Measurements from ENCODE around the gene UNC93B1. TPM values are rescaled to one million over a fixed set of nuclear protein-coding genes. Genes with fewer than 3 reads are reported as not detected.
"Not testable (repeated sequence)": the region's sequence is repeated elsewhere in the genome, so short reads cannot be mapped to it uniquely, and the experiment has no call there.

Gene UNC93B1
- total RNA-seq, 1 donor from 2014 or later, result 12.3 TPM

DNA sequence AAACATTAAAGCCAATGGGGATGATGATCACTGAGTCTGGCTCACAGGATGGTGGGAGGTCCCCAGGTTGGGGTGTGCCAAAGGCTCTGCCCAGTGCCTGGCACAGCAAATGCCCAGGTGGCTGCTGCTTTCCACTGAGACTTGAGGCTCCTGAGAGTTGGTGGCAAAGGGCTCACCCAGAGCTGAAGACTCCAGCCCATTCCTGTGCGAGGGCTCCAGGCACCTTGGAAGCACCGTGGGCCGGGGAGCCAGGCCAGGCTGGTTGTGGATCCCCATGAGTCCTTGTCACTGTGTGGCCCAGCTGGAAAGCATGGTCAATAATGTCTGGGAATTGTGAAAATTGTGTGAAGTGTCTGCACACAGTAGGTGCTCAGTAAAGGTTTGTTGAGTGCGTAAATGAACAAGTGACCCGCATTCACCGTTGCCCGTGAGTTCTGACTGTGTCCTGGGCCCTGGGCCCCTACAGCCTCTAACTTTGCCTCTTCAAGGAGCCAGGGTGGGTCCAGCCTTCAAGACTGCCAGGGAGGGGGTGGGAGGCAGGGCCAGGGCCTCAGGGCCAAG lies 2.8 kb upstream of the UNC93B1 start:
- Mint-ChIP-seq H3K27ac (no peak overlapping the region), H3K36me3 (ENCODE audit: low read depth) (no peaks in the 10 kb centered on the region), H3K9me3 (no peaks in the 10 kb centered on the region), H3K4me1 (ENCODE audit: low read depth) (peaks cover 20% of the 10 kb centered on the region), H3K4me3 (ENCODE audit: low read depth) (no peak overlapping the region), H3K27me3 (ENCODE audit: low read depth) (no peaks in the 10 kb centered on the region)
- no peak for DNase-seq (ENCODE audit: low spot score)
- intact Hi-C loops (cut with micrococcal nuclease), result no loop called here

DNA sequence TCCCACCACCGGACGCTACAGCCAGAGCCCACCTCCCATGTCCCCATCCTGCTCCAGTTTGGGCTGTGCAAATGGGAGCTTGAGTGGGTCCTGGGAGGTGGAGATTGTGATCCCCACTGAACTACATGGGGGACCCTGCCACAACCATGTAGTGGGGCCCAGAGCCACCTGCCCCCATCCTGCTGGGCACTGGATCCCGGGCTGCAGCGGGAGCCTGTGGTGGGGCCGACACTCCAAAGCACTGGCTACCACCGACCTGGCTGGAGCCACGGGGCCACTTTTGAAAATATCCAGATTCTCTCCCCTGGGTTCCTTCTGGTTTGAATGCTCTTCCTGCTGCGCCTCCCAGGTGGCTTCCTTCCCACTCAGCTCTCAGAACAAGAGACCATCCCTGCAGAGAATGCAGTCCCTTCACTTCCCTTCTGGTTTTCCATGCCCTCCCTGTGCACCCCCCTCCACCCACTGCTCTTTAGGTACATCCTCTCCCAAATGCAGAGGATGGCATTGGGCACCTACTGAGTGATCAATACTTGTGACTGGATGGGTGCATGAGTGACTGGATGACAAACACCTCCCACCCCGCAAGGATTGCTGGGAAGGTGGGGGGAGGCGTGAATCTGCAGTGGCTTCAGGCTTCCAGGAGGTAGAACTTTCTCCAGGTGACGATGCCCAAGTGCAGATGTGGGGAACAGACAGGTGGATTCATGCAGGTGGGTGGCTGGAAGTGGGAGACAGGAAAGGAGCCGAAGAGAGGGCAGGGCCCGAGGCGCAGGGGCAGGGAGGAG lies 846 bp upstream of the UNC93B1 start:
- H3K27me3 Mint-ChIP-seq (ENCODE audit: low read depth), result no peaks in the 10 kb centered on the region
- intact Hi-C loops (cut with micrococcal nuclease), result loop anchor here (1.0 kb wide), 1 partner anchor 26 kb away; the partner anchor contains the start of gene NDUFS8
- H3K27ac Mint-ChIP-seq, result peak overlapping the region; percentile 69
- no peaks in the 10 kb centered on the region for H3K9me3 Mint-ChIP-seq
- no peak for DNase-seq (ENCODE audit: low spot score)
- no peaks in the 10 kb centered on the region for H3K36me3 Mint-ChIP-seq (ENCODE audit: low read depth)
- H3K4me1 Mint-ChIP-seq (ENCODE audit: low read depth), result peaks cover 20% of the 10 kb centered on the region
- H3K4me3 Mint-ChIP-seq (ENCODE audit: low read depth), result peak overlapping the region; percentile 78

DNA sequence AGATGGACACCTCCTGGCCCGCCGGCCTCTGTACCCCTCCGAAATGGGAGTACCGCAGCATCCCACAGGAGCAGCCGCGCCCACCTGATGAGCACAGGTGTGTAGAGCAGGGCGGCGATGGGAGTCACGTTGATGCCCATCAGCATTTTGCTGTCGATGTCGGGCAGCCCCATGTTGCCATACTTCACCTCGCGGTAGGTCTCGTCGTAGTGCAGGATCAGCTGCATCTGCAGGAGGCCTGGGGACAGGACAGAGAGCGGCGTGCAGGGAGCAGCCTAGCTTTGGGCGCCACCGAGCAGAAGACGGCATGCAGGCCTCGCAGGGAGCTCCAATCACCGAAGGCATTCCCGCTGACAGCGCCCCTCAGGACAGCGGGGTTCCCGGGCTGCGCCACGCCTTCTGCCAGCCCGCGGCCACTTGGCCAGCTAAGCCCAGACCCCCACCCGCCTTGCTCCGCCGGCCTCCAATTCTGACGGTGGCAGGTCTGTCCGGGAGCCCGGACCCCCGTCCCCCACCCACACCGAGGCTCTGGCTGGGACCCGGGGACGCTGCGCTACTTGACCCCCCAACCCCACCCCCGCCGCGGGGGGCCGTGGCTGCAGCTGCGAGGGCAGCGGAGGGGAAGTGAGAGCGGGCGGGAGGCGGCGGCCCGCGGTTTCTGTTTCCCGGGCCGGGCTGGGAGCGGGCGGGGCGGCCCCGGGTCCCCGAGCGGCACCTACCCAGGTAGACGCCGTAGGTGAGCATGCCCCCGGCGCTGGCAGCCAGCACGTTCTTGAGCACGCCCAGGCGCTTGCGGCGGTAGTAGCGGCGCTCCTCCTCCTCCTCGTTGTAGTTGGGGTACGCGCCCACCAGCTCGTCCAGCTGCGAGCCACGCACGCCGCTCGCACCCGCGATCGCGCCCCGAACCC lies 705 bp downstream of the UNC93B1 start:
- Mint-ChIP-seq H3K27ac (no peak overlapping the region), H3K4me1 (ENCODE audit: low read depth) (peaks cover 18% of the 10 kb centered on the region), H3K36me3 (ENCODE audit: low read depth) (no peaks in the 10 kb centered on the region), H3K4me3 (ENCODE audit: low read depth) (peak overlapping the region; percentile 78), H3K9me3 (no peaks in the 10 kb centered on the region), H3K27me3 (ENCODE audit: low read depth) (no peaks in the 10 kb centered on the region)
- intact Hi-C loops (cut with micrococcal nuclease), result no loop called here
- DNase-seq (ENCODE audit: low spot score), result peak; percentile 30

DNA sequence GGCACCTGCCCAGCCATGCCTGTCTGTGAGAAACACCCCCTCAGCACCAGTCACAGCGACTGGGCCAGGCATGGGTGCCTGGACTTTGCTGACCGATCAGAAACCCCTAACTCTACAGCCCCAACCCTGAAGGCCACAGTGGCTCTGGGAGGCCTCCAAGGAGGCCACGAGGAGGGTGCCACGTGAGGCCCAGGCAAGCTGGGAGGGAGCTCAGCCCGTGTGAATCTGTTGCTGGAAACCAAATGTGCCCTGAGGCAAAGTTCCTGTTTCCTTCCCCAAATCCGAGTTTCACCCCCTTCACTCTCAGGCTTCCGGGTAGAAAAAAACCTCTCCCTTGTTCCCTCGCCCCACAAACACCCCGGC lies 1.3 kb downstream of the UNC93B1 start:
- Mint-ChIP-seq H3K4me3 (ENCODE audit: low read depth) (peak overlapping the region; percentile 78), H3K36me3 (ENCODE audit: low read depth) (no peaks in the 10 kb centered on the region), H3K27ac (no peak overlapping the region), H3K9me3 (no peaks in the 10 kb centered on the region), H3K4me1 (ENCODE audit: low read depth) (peaks cover 21% of the 10 kb centered on the region), H3K27me3 (ENCODE audit: low read depth) (no peaks in the 10 kb centered on the region)
- intact Hi-C loops (cut with micrococcal nuclease), result no loop called here
- no peak for DNase-seq (ENCODE audit: low spot score)

DNA sequence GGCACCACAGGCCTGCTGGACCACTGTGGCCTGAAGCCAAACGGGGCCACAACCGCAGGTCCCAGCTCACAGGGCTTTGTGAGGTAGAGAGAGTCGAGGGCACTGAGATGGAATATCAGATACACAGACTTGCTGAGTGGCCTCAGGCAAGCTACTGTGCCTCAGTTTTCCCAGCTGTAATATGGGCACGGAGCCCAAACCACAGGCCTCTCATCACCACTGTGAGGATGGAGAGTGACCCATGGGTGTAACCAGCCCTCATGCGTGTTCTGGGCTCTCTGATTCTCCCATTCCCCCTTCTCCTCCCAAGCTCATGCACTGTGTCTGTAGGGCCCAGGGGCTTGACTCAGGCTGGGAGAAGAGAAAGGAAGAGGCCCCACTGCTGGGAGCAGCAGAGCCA lies 4.2 kb downstream of the UNC93B1 start:
- no peaks in the 10 kb centered on the region for H3K9me3 Mint-ChIP-seq
- peaks cover 16% of the 10 kb centered on the region for H3K4me1 Mint-ChIP-seq (ENCODE audit: low read depth)
- no peak overlapping the region for H3K27ac Mint-ChIP-seq
- DNase-seq (ENCODE audit: low spot score), result no peak
- H3K4me3 Mint-ChIP-seq (ENCODE audit: low read depth), result no peak overlapping the region
- H3K27me3 Mint-ChIP-seq (ENCODE audit: low read depth), result no peaks in the 10 kb centered on the region
- peaks cover 4% of the 10 kb centered on the region for H3K36me3 Mint-ChIP-seq (ENCODE audit: low read depth)
- intact Hi-C loops (cut with micrococcal nuclease), result no loop called here

DNA sequence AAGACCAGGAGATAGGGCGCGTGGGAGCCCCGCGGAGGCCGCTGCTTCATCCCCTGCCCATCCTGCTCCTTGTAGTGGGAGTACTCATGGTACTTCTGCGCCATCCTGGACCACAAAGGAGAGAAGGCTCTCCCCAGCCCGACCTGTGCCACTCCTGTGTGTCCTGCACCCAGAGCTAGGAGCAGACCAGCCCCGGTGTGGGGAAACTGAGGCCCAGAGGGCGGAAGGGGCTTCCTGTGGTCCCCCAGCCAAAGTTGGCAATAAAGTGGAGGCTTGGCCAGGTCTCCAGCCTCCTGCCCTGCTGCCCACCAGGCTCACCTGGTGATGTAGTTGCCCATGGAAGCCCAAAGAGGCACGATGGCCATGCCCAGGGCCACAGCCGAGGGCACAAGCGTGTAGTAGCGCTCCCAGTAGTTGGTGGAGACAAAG lies 4.7 kb downstream of the UNC93B1 start:
- no peak overlapping the region for H3K4me3 Mint-ChIP-seq (ENCODE audit: low read depth)
- H3K4me1 Mint-ChIP-seq (ENCODE audit: low read depth), result peaks cover 16% of the 10 kb centered on the region
- DNase-seq (ENCODE audit: low spot score), result no peak
- no peaks in the 10 kb centered on the region for H3K9me3 Mint-ChIP-seq
- no peak overlapping the region for H3K27ac Mint-ChIP-seq
- H3K27me3 Mint-ChIP-seq (ENCODE audit: low read depth), result no peaks in the 10 kb centered on the region
- peaks cover 4% of the 10 kb centered on the region for H3K36me3 Mint-ChIP-seq (ENCODE audit: low read depth)
- intact Hi-C loops (cut with micrococcal nuclease), result no loop called here

DNA sequence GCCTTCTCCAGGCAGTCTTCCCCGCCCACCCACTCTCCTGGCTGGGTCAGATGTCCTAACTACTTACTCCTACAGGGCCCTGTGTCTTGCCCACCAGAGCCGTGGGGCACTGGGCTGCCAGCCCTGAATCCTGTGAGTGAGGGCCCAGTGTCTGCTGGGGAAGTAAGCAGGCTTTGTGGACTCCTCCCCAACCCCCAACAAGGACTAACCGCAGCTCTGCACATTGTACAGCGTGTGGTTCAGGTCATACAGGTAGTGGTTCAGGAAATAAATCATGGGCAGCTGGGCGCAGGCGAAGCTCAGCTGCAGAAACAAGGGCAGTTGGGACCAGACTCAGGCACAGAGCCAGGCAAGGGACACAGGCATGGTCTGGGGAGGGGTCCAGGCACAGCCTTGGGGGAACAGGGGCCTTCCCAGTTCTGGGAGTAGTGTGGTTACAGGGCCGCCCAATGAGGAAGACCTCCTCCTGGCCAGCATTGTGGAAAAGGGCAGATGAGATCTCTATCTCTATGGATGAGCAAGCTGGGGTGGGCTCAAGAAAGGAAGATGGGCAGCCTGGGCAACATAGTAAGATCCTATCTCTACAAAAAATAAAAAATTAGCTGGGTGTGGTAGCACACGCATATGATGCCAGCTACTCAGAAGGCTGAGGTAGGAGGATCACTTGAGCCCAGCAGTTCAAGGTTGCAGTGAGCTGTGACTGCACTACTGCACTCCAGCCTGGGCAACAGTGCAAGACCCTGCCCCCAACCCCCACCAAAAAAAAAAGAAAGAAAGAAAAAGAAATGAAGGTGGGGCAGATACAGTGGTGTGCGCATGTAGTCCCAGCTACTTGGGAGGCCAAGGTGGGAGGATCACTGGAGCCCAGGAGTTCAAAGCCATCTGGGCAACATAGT lies 5.5 kb downstream of the UNC93B1 start:
- intact Hi-C loops (cut with micrococcal nuclease), result no loop called here
- Mint-ChIP-seq H3K9me3 (no peaks in the 10 kb centered on the region), H3K36me3 (ENCODE audit: low read depth) (peaks cover 4% of the 10 kb centered on the region), H3K4me1 (ENCODE audit: low read depth) (peaks cover 18% of the 10 kb centered on the region), H3K27ac (peak overlapping the region; percentile 33), H3K4me3 (ENCODE audit: low read depth) (no peak overlapping the region), H3K27me3 (ENCODE audit: low read depth) (no peaks in the 10 kb centered on the region)
- peak; percentile 17 for DNase-seq (ENCODE audit: low spot score)

DNA sequence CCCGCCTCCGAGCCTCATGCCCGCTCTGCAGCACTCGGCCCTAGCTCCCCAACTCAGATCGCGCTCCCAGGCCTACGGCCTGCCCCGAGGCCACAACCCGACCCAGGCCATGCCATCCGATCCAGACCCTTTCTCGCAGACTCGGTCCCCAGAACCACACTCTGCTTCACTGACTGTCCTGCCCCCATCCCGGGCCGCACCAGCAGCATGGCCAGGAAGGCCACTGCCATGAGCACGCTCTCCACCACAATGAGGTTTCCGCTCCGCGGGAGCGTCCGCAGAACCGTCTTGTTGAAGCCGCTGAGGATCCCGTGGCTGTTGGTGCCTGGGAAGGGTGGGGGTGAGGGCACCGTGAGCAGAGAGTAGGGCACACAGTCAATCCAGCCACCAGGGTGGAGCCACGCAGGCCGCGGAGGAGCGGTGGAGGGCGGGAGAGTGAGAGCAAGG lies 6.4 kb downstream of the UNC93B1 start:
- Mint-ChIP-seq H3K4me3 (ENCODE audit: low read depth) (no peak overlapping the region), H3K9me3 (no peaks in the 10 kb centered on the region), H3K36me3 (ENCODE audit: low read depth) (peaks cover 4% of the 10 kb centered on the region), H3K4me1 (ENCODE audit: low read depth) (peaks cover 13% of the 10 kb centered on the region), H3K27me3 (ENCODE audit: low read depth) (no peaks in the 10 kb centered on the region), H3K27ac (no peak overlapping the region)
- intact Hi-C loops (cut with micrococcal nuclease), result no loop called here
- DNase-seq (ENCODE audit: low spot score), result no peak

DNA sequence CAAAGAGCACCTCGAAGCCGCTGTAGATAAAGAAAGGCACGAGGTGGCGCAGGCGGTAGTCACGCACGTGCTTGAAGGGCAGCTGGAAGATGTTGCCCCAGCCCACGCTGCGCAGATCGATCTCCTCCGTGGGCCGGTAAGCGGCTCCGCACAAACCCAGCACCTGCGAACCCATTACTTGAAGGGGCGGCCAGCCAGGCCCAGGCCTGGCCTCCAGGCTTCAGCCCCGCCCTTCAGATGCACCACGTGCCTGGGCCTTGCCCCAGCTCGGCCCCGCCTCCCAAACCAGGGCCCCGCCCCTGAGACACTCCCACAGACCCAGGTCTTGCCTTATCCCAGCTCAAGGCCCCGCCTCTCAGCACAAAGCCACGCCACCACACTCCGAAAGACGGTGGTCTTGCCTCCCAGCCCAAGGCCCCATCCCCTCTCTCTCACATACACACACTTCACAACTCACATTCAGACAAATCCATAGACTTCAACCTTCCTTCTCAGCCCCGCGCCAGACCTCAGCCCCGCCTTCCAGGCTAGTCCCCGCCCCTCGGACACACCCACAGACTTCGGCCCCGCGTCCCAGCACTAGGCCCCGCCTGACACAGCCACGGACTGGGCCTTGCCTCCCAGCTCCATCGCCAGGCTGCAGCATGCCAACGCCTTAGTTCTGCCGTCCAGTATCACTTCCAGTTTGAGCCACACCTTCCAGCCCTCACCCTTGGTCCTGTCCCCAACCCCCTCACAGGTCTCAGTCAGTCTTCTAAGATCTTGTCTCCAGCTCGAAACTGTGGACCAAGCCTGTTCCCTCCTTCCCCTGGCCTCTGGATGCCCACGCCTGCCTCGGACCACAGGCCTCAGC lies 7.0 kb downstream of the UNC93B1 start:
- H3K27ac Mint-ChIP-seq, result no peak overlapping the region
- H3K4me1 Mint-ChIP-seq (ENCODE audit: low read depth), result peaks cover 13% of the 10 kb centered on the region
- H3K27me3 Mint-ChIP-seq (ENCODE audit: low read depth), result no peaks in the 10 kb centered on the region
- H3K36me3 Mint-ChIP-seq (ENCODE audit: low read depth), result peaks cover 4% of the 10 kb centered on the region
- intact Hi-C loops (cut with micrococcal nuclease), result no loop called here
- no peaks in the 10 kb centered on the region for H3K9me3 Mint-ChIP-seq
- no peak overlapping the region for H3K4me3 Mint-ChIP-seq (ENCODE audit: low read depth)
- DNase-seq (ENCODE audit: low spot score), result peak; percentile 43

DNA sequence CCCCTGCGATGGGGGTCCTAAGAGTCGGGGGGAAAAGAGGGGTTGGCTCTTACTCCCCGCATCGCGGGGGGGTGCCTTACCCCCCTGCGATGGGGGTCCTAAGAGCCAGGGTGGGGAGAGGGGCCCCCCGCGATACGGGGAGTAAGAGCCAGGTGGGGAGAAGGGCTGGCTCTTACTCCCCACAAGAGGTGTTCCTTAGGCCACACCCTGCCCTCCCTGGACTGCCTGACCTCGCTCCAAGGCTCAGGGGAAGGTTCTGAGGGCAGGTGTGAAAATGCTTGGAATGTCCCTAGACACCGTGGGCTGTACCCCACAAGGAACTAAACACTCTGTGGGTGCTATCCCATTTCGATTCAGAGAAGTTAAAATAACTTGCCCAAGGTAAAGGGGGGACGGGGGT lies 7.8 kb downstream of the UNC93B1 start:
- H3K9me3 Mint-ChIP-seq, result no peaks in the 10 kb centered on the region
- H3K27ac Mint-ChIP-seq, result no peak overlapping the region
- H3K27me3 Mint-ChIP-seq (ENCODE audit: low read depth), result no peaks in the 10 kb centered on the region
- intact Hi-C loops (cut with micrococcal nuclease), result no loop called here
- no peak for DNase-seq (ENCODE audit: low spot score)
- peaks cover 13% of the 10 kb centered on the region for H3K4me1 Mint-ChIP-seq (ENCODE audit: low read depth)
- H3K4me3 Mint-ChIP-seq (ENCODE audit: low read depth), result no peak overlapping the region
- H3K36me3 Mint-ChIP-seq (ENCODE audit: low read depth), result peaks cover 4% of the 10 kb centered on the region

DNA sequence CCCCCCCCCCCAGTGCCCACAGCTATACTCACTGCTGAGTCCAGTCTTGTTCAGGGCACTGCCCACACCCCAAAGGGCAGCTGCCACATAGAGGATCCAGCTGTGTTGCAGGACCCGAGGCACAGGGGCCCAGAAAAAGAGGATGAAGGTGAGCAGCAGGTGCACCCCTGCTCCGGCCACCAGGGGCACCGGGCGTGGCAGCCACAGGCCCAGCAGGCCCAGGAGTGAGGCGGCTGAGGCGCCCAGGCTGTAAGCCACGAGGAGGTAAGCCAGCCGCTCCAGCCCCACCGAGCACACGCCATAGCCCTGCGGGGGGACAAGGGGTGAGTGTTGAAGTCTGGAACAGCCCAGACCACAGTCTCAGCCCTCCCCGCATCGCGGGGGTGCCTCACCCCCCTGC lies 8.3 kb downstream of the UNC93B1 start:
- DNase-seq (ENCODE audit: low spot score); H3K4me3 Mint-ChIP-seq (ENCODE audit: low read depth); H3K27me3 Mint-ChIP-seq (ENCODE audit: low read depth); H3K9me3 Mint-ChIP-seq; intact Hi-C loops (cut with micrococcal nuclease); H3K36me3 Mint-ChIP-seq (ENCODE audit: low read depth); H3K27ac Mint-ChIP-seq: not testable (repeated sequence)
- H3K4me1 Mint-ChIP-seq (ENCODE audit: low read depth), result peaks cover 13% of the 10 kb centered on the region

Measured in activated T-helper 2 cell treated with anti-CD3 and anti-CD28 coated beads, Interferon-gamma antibody, Interleukin-2, Interleukin-4, amounts not matched to agents 10 μg/mL and 5 μg/mL and 100 μg/mL, durations not matched to agents 14 hours and 24 hours and 36 hours (primary cell).